Duodenal mucosa (tissue), 2 donors: ENCODE measurements around the gene RTEL1.

ENCODE experiments used
- H3K27ac ChIP-seq: one replicate; pipeline ENCODE4 v1.7.0; 2013; ENCODE audit warnings: low read depth, low read length
- H3K27me3 ChIP-seq, 2 donors: one replicate each; pipeline ENCODE4 v1.7.0; 2013; ENCODE audit warnings: low read length in 2 of 2, control low read depth in 1 of 2; ENCODE audit not compliant: insufficient read depth in 2 of 2, control insufficient read depth in 1 of 2
- H3K36me3 ChIP-seq, 2 donors: one replicate each; pipeline ENCODE4 v1.7.0; 2013; ENCODE audit warnings: low read length in 2 of 2, control low read depth in 1 of 2; ENCODE audit not compliant: insufficient read depth in 2 of 2, control insufficient read depth in 1 of 2
- H3K4me1 ChIP-seq, 2 donors: one replicate each; pipeline ENCODE4 v1.7.0; 2013; ENCODE audit warnings: low read length in 2 of 2, control low read depth in 1 of 2; ENCODE audit not compliant: insufficient read depth in 2 of 2, control insufficient read depth in 1 of 2
- H3K4me3 ChIP-seq, 2 donors: one replicate each; pipeline ENCODE4 v1.7.0; 2013; ENCODE audit warnings: low read length in 2 of 2, low read depth in 1 of 2
- H3K9ac ChIP-seq, 2 donors: one replicate each; pipeline ENCODE4 v1.7.0; 2013; ENCODE audit warnings: low read length in 2 of 2, low read depth in 1 of 2
- H3K9me3 ChIP-seq, 2 donors: one replicate each; pipeline ENCODE4 v1.7.0; 2013; ENCODE audit warnings: low read length in 2 of 2, control low read depth in 1 of 2; ENCODE audit not compliant: control insufficient read depth in 1 of 2

Gene RTEL1

DNA sequence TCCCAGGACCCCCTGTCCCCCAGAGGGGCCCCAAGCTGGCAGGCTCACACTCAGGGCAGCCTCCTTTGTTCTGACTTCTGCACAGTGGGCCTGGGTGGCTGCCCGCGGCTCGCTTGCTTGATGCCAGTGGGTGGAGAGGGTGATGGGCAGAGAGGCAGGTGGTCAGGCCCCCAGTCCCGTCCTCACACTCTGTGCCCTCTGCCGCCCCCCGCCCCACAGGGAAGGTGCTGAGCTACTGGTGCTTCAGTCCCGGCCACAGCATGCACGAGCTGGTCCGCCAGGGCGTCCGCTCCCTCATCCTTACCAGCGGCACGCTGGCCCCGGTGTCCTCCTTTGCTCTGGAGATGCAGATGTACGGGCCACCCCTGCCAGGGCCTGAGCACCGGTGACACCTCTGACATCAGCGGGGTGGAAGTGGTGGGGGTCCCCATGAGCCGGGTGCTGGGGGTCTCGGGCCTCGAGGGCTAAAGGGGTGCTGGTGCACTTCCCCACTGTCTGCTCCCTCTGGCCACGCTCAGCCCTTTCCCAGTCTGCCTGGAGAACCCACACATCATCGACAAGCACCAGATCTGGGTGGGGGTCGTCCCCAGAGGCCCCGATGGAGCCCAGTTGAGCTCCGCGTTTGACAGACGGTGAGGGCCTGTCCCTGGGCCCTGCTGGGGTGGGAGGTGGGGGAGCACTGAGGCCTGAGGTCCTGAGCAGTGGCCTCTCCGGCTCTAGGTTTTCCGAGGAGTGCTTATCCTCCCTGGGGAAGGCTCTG, 29.5 kb downstream of the RTEL1 start:
- peaks cover 26 to 45% of the 10 kb centered on the region in 2 donors for H3K4me1 ChIP-seq
- peak overlapping the region; percentile 80 for H3K27ac ChIP-seq
- H3K27me3 ChIP-seq: no peaks in the 10 kb centered on the region
- H3K36me3 ChIP-seq: no peaks in the 10 kb centered on the region
- H3K9me3 ChIP-seq: no peaks in the 10 kb centered on the region
- H3K9ac ChIP-seq: peak overlapping the region in 1 of 2 donors; percentile 28
- H3K4me3 ChIP-seq: no peak overlapping the region

DNA sequence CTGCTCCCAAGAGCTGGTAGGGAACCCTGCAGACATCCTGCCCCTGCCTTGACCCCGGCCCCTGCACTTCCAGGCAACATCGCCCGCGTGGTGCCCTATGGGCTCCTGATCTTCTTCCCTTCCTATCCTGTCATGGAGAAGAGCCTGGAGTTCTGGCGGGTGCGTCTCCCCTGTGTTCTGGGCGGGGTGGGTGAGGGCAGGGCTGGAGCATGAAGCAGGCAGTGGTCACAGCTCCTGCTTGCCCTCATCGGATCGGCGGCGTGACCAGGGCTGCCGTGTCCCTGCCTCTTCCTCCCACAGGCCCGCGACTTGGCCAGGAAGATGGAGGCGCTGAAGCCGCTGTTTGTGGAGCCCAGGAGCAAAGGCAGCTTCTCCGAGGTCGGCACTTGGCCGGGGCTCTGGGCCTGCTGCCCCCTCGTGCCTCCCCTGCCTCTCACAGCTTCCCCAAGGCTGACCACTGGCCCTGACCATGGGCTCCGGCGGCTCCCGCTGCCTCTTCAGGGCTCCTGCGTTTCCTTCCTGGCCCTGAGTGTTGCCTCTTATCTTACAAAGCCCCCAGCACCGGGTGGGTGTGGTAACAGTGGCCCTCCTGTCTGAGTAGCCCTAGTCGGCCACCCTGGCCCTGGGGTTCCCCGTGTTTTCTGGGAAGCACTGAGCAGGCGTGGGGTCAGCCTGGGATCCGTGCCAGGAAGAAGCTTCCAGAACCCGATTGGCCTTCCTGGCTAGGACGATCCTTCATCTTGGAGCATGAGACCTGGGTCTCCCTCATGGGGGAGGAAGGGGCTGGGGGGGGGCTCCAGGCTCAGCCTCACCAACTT, 30.3 kb downstream of the RTEL1 start:
- no peaks in the 10 kb centered on the region for H3K36me3 ChIP-seq
- peaks cover 22 to 37% of the 10 kb centered on the region in 2 donors for H3K4me1 ChIP-seq
- no peak overlapping the region for H3K27ac ChIP-seq
- H3K9ac ChIP-seq: no peak overlapping the region
- H3K27me3 ChIP-seq: no peaks in the 10 kb centered on the region
- H3K4me3 ChIP-seq: no peak overlapping the region
- no peaks in the 10 kb centered on the region for H3K9me3 ChIP-seq

- Histone ChIP-seq H3K27ac (no peak overlapping the region), H3K4me3 (no peak overlapping the region), H3K36me3 (peaks cover 0 to 4% of the 10 kb centered on the region in 2 donors), H3K9me3 (no peaks in the 10 kb centered on the region), H3K27me3 (no peaks in the 10 kb centered on the region), H3K9ac (no peak overlapping the region), H3K4me1 (peaks cover 21 to 37% of the 10 kb centered on the region in 2 donors)
Measured at GRCh38 chr20:63689046-63690002, 31.2 kb downstream of the RTEL1 start.

GRCh38 chr20:63690003-63690897, 32.1 kb downstream of the RTEL1 start:
- H3K4me1 ChIP-seq: peaks cover 21 to 37% of the 10 kb centered on the region in 2 donors

GRCh38 chr20:63690898-63691710, 33.0 kb downstream of the RTEL1 start:
- Histone ChIP-seq H3K36me3 (peaks cover 0 to 4% of the 10 kb centered on the region in 2 donors), H3K27ac (no peak overlapping the region), H3K9me3 (no peaks in the 10 kb centered on the region), H3K4me3 (no peak overlapping the region), H3K27me3 (no peaks in the 10 kb centered on the region), H3K4me1 (peaks cover 20 to 37% of the 10 kb centered on the region in 2 donors), H3K9ac (no peak overlapping the region)

More at GRCh38 chr20:63690003-63690897, 32.1 kb downstream of the RTEL1 start:
- H3K27ac ChIP-seq: no peak overlapping the region
- H3K27me3 ChIP-seq: no peaks in the 10 kb centered on the region
- H3K36me3 ChIP-seq: peaks cover 0 to 4% of the 10 kb centered on the region in 2 donors
- no peaks in the 10 kb centered on the region for H3K9me3 ChIP-seq
- no peak overlapping the region for H3K9ac ChIP-seq
- no peak overlapping the region for H3K4me3 ChIP-seq

GRCh38 chr20:63691711-63692435, 33.8 kb downstream of the RTEL1 start:
- H3K4me1 ChIP-seq: peaks cover 20 to 36% of the 10 kb centered on the region in 2 donors
- no peaks in the 10 kb centered on the region for H3K27me3 ChIP-seq
- no peak overlapping the region for H3K4me3 ChIP-seq
- H3K9me3 ChIP-seq: no peaks in the 10 kb centered on the region
- no peak overlapping the region for H3K9ac ChIP-seq
- no peak overlapping the region for H3K27ac ChIP-seq
- peaks cover 0 to 4% of the 10 kb centered on the region in 2 donors for H3K36me3 ChIP-seq

GRCh38 chr20:63692436-63693082, 34.4 kb downstream of the RTEL1 start:
- no peaks in the 10 kb centered on the region for H3K27me3 ChIP-seq
- H3K27ac ChIP-seq: no peak overlapping the region
- H3K9me3 ChIP-seq: no peaks in the 10 kb centered on the region
- H3K4me1 ChIP-seq: peaks cover 23 to 36% of the 10 kb centered on the region in 2 donors
- H3K4me3 ChIP-seq: no peak overlapping the region
- no peak overlapping the region for H3K9ac ChIP-seq
- H3K36me3 ChIP-seq: peaks cover 0 to 4% of the 10 kb centered on the region in 2 donors

- Histone ChIP-seq H3K27ac (no peak overlapping the region), H3K27me3 (no peaks in the 10 kb centered on the region), H3K9me3 (no peaks in the 10 kb centered on the region), H3K4me1 (peaks cover 23 to 34% of the 10 kb centered on the region in 2 donors), H3K36me3 (peaks cover 0 to 4% of the 10 kb centered on the region in 2 donors), H3K4me3 (no peak overlapping the region), H3K9ac (no peak overlapping the region)
Measured at GRCh38 chr20:63693083-63693732, 35.1 kb downstream of the RTEL1 start.
